Hepatocyte (in vitro differentiated cells): ENCODE results near the gene PRKCA. TPM values are rescaled to one million over a fixed set of nuclear protein-coding genes. Genes with fewer than 3 reads are reported as not detected.

Experiments used
- DNase-seq: peaks from one replicate; pipeline ENCODE4 v3.0.0-alpha.2; 2016; ENCODE audit warnings: low spot score
- H2AFZ ChIP-seq: fragments of 200-600 bp; sonication (generic); 2 replicates; pipeline ENCODE4 v1.6.0; 2016; ENCODE audit warnings: antibody characterized with exemption, mild to moderate bottlenecking
- H3K27ac ChIP-seq: fragments of 200-600 bp; sonication (generic); 2 replicates; pipeline ENCODE4 v1.5.1; 2016; ENCODE audit warnings: mild to moderate bottlenecking
- H3K27me3 ChIP-seq: fragments of 200-600 bp; sonication (generic); 2 replicates; pipeline ENCODE4 v1.6.1; 2016
- H3K36me3 ChIP-seq: fragments of 200-600 bp; sonication (generic); replicated peaks from 2 replicates; pipeline ENCODE4 v1.5.1; 2016; ENCODE audit warnings: low read depth; ENCODE audit not compliant: insufficient read depth
- H3K4me1 ChIP-seq: fragments of 200-600 bp; sonication (generic); 2 replicates; pipeline ENCODE4 v1.5.1; 2016; ENCODE audit warnings: mild to moderate bottlenecking, moderate library complexity; ENCODE audit not compliant: insufficient read depth
- H3K4me2 ChIP-seq: fragments of 200-600 bp; sonication (generic); 2 replicates; pipeline ENCODE4 v1.6.0; 2016
- H3K4me3 ChIP-seq: fragments of 200-600 bp; sonication (generic); 2 replicates; pipeline ENCODE4 v1.5.1; 2016; ENCODE audit warnings: mild to moderate bottlenecking
- H3K79me2 ChIP-seq: fragments of 200-600 bp; sonication (generic); 2 replicates; pipeline ENCODE4 v1.6.0; 2017; ENCODE audit warnings: mild to moderate bottlenecking
- H3K9me2 ChIP-seq: fragments of 200-600 bp; sonication (generic); replicated peaks from 2 replicates; pipeline ENCODE4 v1.6.0; 2017; ENCODE audit warnings: mild to moderate bottlenecking; ENCODE audit not compliant: insufficient read depth
- H3K9me3 ChIP-seq: fragments of 200-600 bp; sonication (generic); 2 replicates; pipeline ENCODE4 v1.5.1; 2016; ENCODE audit warnings: low read depth, mild to moderate bottlenecking
- H4K20me1 ChIP-seq: fragments of 200-600 bp; sonication (generic); 2 replicates; pipeline ENCODE4 v1.6.0; 2016; ENCODE audit warnings: mild to moderate bottlenecking; ENCODE audit not compliant: insufficient read depth, poor library complexity, severe bottlenecking
- EZH2 ChIP-seq: fragments of 200-600 bp; sonication (generic); IDR thresholded peaks from 2 replicates; pipeline ENCODE4 v1.6.1; 2016; ENCODE audit warnings: antibody characterized with exemption, mild to moderate bottlenecking, borderline replicate concordance
- EZH2phosphoT487 ChIP-seq: fragments of 200-600 bp; sonication (generic); IDR thresholded peaks from one replicate; pipeline ENCODE4 v1.6.1; 2018; ENCODE audit warnings: antibody characterized with exemption, mild to moderate bottlenecking, low read depth, moderate library complexity; ENCODE audit not compliant: unreplicated experiment, severe bottlenecking
- WGBS: methylation state at CpG from one replicate; pipeline ENCODE4 v1.1.6; 2016; ENCODE audit warnings: low lambda C conversion rate; ENCODE audit errors: missing lambda C conversion rate; 5-methylcytosine and 5-hydroxymethylcytosine counted together
- polyA plus RNA-seq: library from polyadenylated mRNA; unstranded; fragments of >200 nt; fragmentation: Nextera tagmentation; extraction: Ambion mirVana; gene quantifications from 2 replicates; pipeline ENCODE4 v1.2.1, GENCODE V29; 2016
- total RNA-seq: library from RNA; depleted of rRNA; stranded (reverse); fragments of >200 nt; gene quantifications from 2 replicates; pipeline ENCODE4 v1.2.3, GENCODE V29; 2014
- TF ChIP-seq, protein P1 (sequence below): fragments of 200-600 bp; sonication (generic); IDR thresholded peaks from 2 replicates; pipeline ENCODE4 v1.5.1; 2016; ENCODE audit warnings: antibody characterized with exemption, mild to moderate bottlenecking; ENCODE audit not compliant: poor library complexity

Gene PRKCA
- total and polyA plus RNA-seq, 2 experiments from 2014 or later: 5.9 to 18.5 TPM

DNA sequence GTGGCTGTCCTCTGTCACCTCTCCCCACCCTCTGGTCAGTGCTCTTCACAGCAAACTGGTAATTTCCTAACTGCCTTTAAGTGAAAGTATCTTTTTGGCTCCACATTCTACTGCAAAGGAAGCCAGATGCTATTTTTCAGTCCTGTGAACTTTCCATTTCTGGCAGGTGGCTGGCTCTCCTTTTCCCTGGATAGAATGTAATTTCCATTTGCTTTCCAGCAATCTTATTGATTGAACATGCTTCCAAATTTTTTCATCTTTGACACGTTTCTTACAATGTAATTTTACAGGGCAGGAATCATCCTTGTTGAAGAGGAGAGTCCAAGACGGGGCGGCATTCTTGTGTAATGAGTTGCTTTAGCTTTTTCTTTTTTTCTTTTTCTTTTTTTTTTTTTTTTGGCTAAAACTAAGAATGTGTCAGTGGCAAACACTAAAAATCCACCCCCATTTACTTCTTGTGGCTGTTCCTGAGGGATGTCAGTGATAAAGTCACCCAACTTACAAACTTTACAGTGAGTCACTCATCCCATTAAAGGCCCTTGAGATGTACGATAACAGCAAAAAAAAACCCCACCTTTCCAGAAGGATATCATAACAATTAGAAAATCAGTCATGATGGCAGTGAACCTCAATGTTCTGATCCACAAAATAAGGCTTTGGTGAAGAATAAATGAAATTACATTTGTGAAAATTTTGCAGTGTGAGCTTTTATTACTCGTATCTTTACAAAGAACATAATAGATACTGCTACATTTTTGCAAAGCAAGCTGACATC lies 29.4 kb upstream of the PRKCA start:
- whole genome bisulfite sequencing: 63% methylated on average over 5 of the region's 5 CpGs
- peaks cover 8% of the 10 kb centered on the region for H3K4me1 ChIP-seq
- no peak overlapping the region for H3K4me2 ChIP-seq
- H4K20me1 ChIP-seq: no peaks in the 10 kb centered on the region
- no peak for DNase-seq
- H3K27me3 ChIP-seq: no peaks in the 10 kb centered on the region
- no peak overlapping the region for H3K4me3 ChIP-seq
- no peaks in the 10 kb centered on the region for H3K9me2 ChIP-seq
- no peak overlapping the region for H2AFZ ChIP-seq
- no peak for TF ChIP-seq EZH2phosphoT487
- TF ChIP-seq, protein P1, sequence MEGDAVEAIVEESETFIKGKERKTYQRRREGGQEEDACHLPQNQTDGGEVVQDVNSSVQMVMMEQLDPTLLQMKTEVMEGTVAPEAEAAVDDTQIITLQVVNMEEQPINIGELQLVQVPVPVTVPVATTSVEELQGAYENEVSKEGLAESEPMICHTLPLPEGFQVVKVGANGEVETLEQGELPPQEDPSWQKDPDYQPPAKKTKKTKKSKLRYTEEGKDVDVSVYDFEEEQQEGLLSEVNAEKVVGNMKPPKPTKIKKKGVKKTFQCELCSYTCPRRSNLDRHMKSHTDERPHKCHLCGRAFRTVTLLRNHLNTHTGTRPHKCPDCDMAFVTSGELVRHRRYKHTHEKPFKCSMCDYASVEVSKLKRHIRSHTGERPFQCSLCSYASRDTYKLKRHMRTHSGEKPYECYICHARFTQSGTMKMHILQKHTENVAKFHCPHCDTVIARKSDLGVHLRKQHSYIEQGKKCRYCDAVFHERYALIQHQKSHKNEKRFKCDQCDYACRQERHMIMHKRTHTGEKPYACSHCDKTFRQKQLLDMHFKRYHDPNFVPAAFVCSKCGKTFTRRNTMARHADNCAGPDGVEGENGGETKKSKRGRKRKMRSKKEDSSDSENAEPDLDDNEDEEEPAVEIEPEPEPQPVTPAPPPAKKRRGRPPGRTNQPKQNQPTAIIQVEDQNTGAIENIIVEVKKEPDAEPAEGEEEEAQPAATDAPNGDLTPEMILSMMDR: no peak
- TF ChIP-seq EZH2: no peak
- no peak overlapping the region for H3K27ac ChIP-seq
- no peaks in the 10 kb centered on the region for H3K36me3 ChIP-seq
- H3K79me2 ChIP-seq: no peaks in the 10 kb centered on the region
- H3K9me3 ChIP-seq: no peaks in the 10 kb centered on the region

DNA sequence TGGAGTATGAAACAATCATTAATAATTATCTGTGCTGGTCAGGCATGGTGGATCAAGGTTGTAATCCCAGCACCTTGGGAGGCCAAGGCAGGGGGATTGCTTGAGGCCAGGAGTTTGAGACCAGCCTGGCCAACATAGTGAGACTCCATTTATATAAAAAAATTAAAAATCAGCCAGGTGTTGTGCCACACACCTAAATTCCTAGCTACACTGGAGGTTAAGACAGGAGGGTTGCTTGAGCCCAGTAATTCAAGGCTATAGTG lies 28.9 kb upstream of the PRKCA start:
- Histone ChIP-seq H2AFZ (no peak overlapping the region), H3K9me3 (no peaks in the 10 kb centered on the region), H3K9me2 (no peaks in the 10 kb centered on the region), H4K20me1 (no peaks in the 10 kb centered on the region), H3K79me2 (no peaks in the 10 kb centered on the region), H3K27me3 (no peaks in the 10 kb centered on the region), H3K4me2 (no peak overlapping the region), H3K4me3 (no peak overlapping the region), H3K27ac (no peak overlapping the region), H3K36me3 (no peaks in the 10 kb centered on the region), H3K4me1 (peaks cover 8% of the 10 kb centered on the region)
- no peak for DNase-seq
- TF ChIP-seq EZH2phosphoT487: no peak
- TF ChIP-seq, protein P1: no peak
- no peak for TF ChIP-seq EZH2

DNA sequence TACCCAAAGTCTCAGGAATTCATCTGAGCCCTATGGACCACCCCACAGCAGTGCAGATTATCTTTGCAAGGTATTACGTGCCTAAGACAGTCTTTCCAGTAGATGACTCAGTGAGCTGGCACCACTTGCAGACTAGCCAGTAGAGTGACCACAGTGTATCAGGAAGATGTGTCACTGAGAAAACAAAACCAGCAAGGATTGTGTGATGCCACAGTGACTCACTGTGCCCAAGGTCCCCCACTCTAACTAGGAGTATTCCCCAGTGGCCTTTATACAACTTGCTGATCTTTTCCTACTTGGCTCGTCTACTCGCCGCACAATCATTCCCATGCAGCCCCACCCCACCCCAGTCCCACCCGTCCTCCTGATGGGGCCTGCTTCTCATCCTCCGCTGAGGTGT lies 26.8 kb upstream of the PRKCA start:
- H3K9me2 ChIP-seq: no peaks in the 10 kb centered on the region
- no peak overlapping the region for H2AFZ ChIP-seq
- H3K9me3 ChIP-seq: no peaks in the 10 kb centered on the region
- WGBS: 52% methylated on average over 3 of the region's 6 CpGs
- peak overlapping the region; percentile 45 for H3K27ac ChIP-seq
- no peaks in the 10 kb centered on the region for H3K36me3 ChIP-seq
- peak; percentile 59 for DNase-seq
- no peaks in the 10 kb centered on the region for H3K27me3 ChIP-seq
- no peak overlapping the region for H3K4me3 ChIP-seq
- H3K4me2 ChIP-seq: no peak overlapping the region
- H4K20me1 ChIP-seq: no peaks in the 10 kb centered on the region
- TF ChIP-seq EZH2: no peak
- TF ChIP-seq, protein P1: no peak
- H3K4me1 ChIP-seq: peaks cover 8% of the 10 kb centered on the region
- H3K79me2 ChIP-seq: no peaks in the 10 kb centered on the region
